ENCODE measurements around the gene MUCL3.

- TF ChIP-seq CTCF (IDR thresholded peaks at IDR 0.05) (no peak), POLR2A (IDR thresholded peaks at IDR 0.05) (no peak)
Observed at GRCh38 chr6:30895343-30895742, 45.4 kb upstream of the MUCL3 start.
